HepG2 (cell line): Measurements from ENCODE around the gene HTR7. TPM values are rescaled to one million over a fixed set of nuclear protein-coding genes. Genes with fewer than 3 reads are reported as not detected.

ENCODE experiments used
- ATAC-seq: fragments of 200-7000 bp; cut with Tn5 transposase; 3 replicates; pipeline ENCODE4 v1.9.1; 2020; ENCODE audit warnings: mild to moderate bottlenecking, moderate library complexity
- BruUV-seq: library from RNA; stranded (reverse); fragments of 400-500 nt; replicated peaks from 2 replicates; lab custom pipeline; 2021; lab: Mats Ljungman, UMichigan
- CTCF ChIA-PET: fragments of 300-600 bp; formaldehyde crosslinking; extraction: SDS; loops from one replicate; lab custom pipeline; 2021; ENCODE audit warnings: low total read pairs, inconsistent platforms, low intra/inter-chr PET ratio; lab: Yijun Ruan, JAX
- POLR2A ChIA-PET: fragments of 350-600 bp; sonication (Branson Sonifier 250); formaldehyde crosslinking; loops from one replicate; lab custom pipeline; 2020; ENCODE audit warnings: antibody characterized with exemption, inconsistent platforms; lab: Yijun Ruan, JAX
- DNase-seq: peaks from one replicate; pipeline ENCODE4 v3.0.0-alpha.2; 2015; ENCODE audit warnings: low spot score
- FAIRE-seq: peaks from 3 replicates; lab custom pipeline; 2011; peaks lifted over from hg19 to GRCh38; lab: Jason Lieb, UNC
- H2AFZ ChIP-seq: one replicate; pipeline ENCODE4 v1.6.1; 2011; ENCODE audit warnings: low read length, inconsistent platforms
- H3K27ac ChIP-seq: fragments of 300-600 bp; 3 replicates; pipeline ENCODE4 v1.8.0; 2011; ENCODE audit warnings: mixed run types, mild to moderate bottlenecking, mixed read lengths, low read length, inconsistent platforms; ENCODE audit not compliant: insufficient read depth; ENCODE audit errors: extremely low read length
- H3K27me3 ChIP-seq, 2 experiments: fragments of 200-600 bp in 1 of 2; 2 replicates in 1 of 2; 3 replicates in 1 of 2; pipeline versions ENCODE4 v1.6.0 to v1.8.0; 2011; ENCODE audit warnings: low read length in 2 of 2, mild to moderate bottlenecking in 2 of 2, moderate library complexity in 2 of 2, inconsistent platforms in 1 of 2; ENCODE audit not compliant: insufficient read depth in 2 of 2, control insufficient read depth in 1 of 2
- H3K36me3 ChIP-seq, 2 experiments: fragments of 200-600 bp in 1 of 2; replicated peaks in 1 of 2; 2 replicates in 1 of 2; 3 replicates in 1 of 2; pipeline versions ENCODE4 v1.5.1 to v1.8.0; 2011; ENCODE audit warnings: low read length in 2 of 2, inconsistent platforms in 1 of 2; ENCODE audit not compliant: insufficient read depth in 2 of 2, control insufficient read depth in 1 of 2
- H3K4me1 ChIP-seq: 2 replicates; pipeline ENCODE4 v1.5.1; 2012; ENCODE audit warnings: low read length, inconsistent platforms; ENCODE audit not compliant: insufficient read depth
- H3K4me2 ChIP-seq: 2 replicates; pipeline ENCODE4 v1.6.0; 2011; ENCODE audit warnings: low read depth, low read length, inconsistent platforms
- H3K4me3 ChIP-seq, 3 experiments: fragments of 200-600 bp in 1 of 3; sonication (generic), shearing (Covaris generic) in 1 of 3; replicated peaks in 1 of 3; 2 replicates each; pipeline ENCODE4 v1.5.1; 2011 to 2016; ENCODE audit warnings: low read length in 3 of 3, inconsistent platforms in 2 of 3, low read depth in 2 of 3, mild to moderate bottlenecking in 2 of 3, control low read depth in 1 of 3, mixed read lengths in 1 of 3; ENCODE audit not compliant: insufficient read depth in 1 of 3
- H3K79me2 ChIP-seq: one replicate; pipeline ENCODE4 v1.6.1; 2011; ENCODE audit warnings: low read length, inconsistent platforms; ENCODE audit not compliant: insufficient read depth
- H3K9ac ChIP-seq: 2 replicates; pipeline ENCODE4 v1.6.0; 2011; ENCODE audit warnings: mild to moderate bottlenecking, low read depth, low read length, inconsistent platforms; ENCODE audit not compliant: insufficient read depth
- H3K9me3 ChIP-seq: 2 replicates; pipeline ENCODE4 v1.5.1; 2012; ENCODE audit warnings: mild to moderate bottlenecking, low read length
- H4K20me1 ChIP-seq: 2 replicates; pipeline ENCODE4 v1.6.0; 2011; ENCODE audit warnings: inconsistent platforms, mild to moderate bottlenecking, low read length, moderate library complexity; ENCODE audit not compliant: insufficient read depth
- CREB1 ChIP-seq, 2 experiments: fragments of 450-650 bp in 1 of 2; IDR thresholded peaks; 2 replicates each; pipeline ENCODE4 v1.6.1; 2016 to 2017; ENCODE audit warnings: control low read depth in 1 of 2, mild to moderate bottlenecking in 1 of 2, missing compliant biosample characterization in 1 of 2, missing genetic modification characterization in 1 of 2
- ZNF431 ChIP-seq: sonication (generic); formaldehyde crosslinking; IDR thresholded peaks from 2 replicates; pipeline ENCODE4 v1.9.0; 2022; ENCODE audit warnings: missing genetic modification reagents, low read depth, mild to moderate bottlenecking, borderline replicate concordance
- ZNF768 ChIP-seq: sonication (generic); formaldehyde crosslinking; IDR thresholded peaks from 2 replicates; pipeline ENCODE4 v1.4.0; 2020; ENCODE audit warnings: missing genetic modification reagents
- WGBS: methylation state at CpG from one replicate; pipeline ENCODE4 v1.1.6; 2017; ENCODE audit warnings: low lambda C conversion rate; 5-methylcytosine and 5-hydroxymethylcytosine counted together
- in situ Hi-C: cut with HindIII; loops from 2 replicates; pipeline ENCODE4 v1.10.0; 2017; ENCODE audit warnings: low pct_unique_long_range_greater_than_20kb; ENCODE audit not compliant: extremely low pct_ligation_motif_present
- intact Hi-C: fragments of 100-400 bp; cut with micrococcal nuclease; formaldehyde crosslinking; loops from one replicate; pipeline ENCODE4 v1.10.0; 2022; ENCODE audit not compliant: unreplicated experiment
- polyA plus RNA-seq, 8 experiments: library from polyadenylated mRNA; depleted of rRNA in 3 of 8; stranded (reverse) in 7 of 8; unstranded in 1 of 8; fragments of >200 nt; fragmentation: Illumina TruSeq in 4 of 8; extraction: Trizol in 4 of 8; gene quantifications; 2 replicates each; pipeline versions ENCODE4 v1.2.1 to v1.2.3, GENCODE V29; 2011 to 2016; ENCODE audit warnings: low read depth in 4 of 8, missing spikeins in 1 of 8, mixed read lengths in 1 of 8; ENCODE audit not compliant: insufficient read depth in 1 of 8
- total RNA-seq, 5 experiments: library from RNA; depleted of rRNA; stranded (reverse); fragments of >200 nt; fragmentation: Illumina TruSeq; extraction: Trizol; gene quantifications; 2 replicates each; pipeline ENCODE4 v1.2.3, GENCODE V29; 2016; ENCODE audit warnings: low read depth in 1 of 5
- TF ChIP-seq, protein P1 (sequence below): sonication (generic); formaldehyde crosslinking; IDR thresholded peaks from 2 replicates; pipeline ENCODE4 v1.4.0; 2020; ENCODE audit warnings: missing genetic modification reagents
- TF ChIP-seq, protein P2 (sequence below), 2 experiments: sonication (generic) in 1 of 2; formaldehyde crosslinking in 1 of 2; IDR thresholded peaks; 2 replicates each; pipeline versions ENCODE4 v1.4.0 to v1.6.1; 2016 to 2020; ENCODE audit warnings: borderline replicate concordance in 1 of 2, low read depth in 1 of 2, mild to moderate bottlenecking in 1 of 2, missing genetic modification reagents in 1 of 2
- TF ChIP-seq, protein P3 (sequence below): sonication (generic); formaldehyde crosslinking; IDR thresholded peaks from 2 replicates; pipeline ENCODE4 v1.5.0; 2020; ENCODE audit warnings: missing genetic modification reagents
- TF ChIP-seq, protein P4 (sequence below): sonication (generic); formaldehyde crosslinking; IDR thresholded peaks from 2 replicates; pipeline ENCODE4 v1.5.0; 2020; ENCODE audit warnings: mild to moderate bottlenecking, missing genetic modification reagents

Gene HTR7
- total and polyA plus RNA-seq, 2 of the 13 experiments (the other 11 are each of a cell fraction or from before 2014, with no cell fraction given): 0.04 TPM; not detected in 1

DNA sequence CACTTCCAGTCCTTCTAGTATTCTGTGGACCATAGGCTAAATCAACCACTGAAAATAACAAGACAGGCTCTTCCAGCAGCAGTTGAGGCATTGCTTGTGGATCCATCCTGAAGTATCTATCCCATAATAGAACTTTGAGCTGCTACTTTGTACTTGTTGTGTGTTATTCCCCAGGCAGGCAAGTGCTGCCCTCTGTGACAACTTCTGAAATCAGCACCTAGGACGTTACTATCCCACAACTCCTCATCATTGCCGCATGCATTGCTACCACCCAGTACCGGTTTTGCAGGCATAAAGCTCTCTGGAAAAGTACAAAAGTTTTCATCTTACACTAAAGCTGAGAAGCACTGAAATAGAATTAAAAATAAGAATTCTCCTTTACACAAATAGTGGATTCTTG, 145.3 kb downstream of the HTR7 start:
- no peak overlapping the region for H3K4me3 ChIP-seq
- POLR2A ChIA-PET: no interaction called here
- in situ Hi-C loops: no loop called here
- ATAC-seq (no peak), DNase-seq (no peak), FAIRE-seq (no peak)
- H4K20me1 ChIP-seq: no peaks in the 10 kb centered on the region
- H3K9ac ChIP-seq: no peak overlapping the region
- H3K9me3 ChIP-seq: no peaks in the 10 kb centered on the region
- H3K36me3 ChIP-seq: no peaks in the 10 kb centered on the region
- H3K27ac ChIP-seq: no peak overlapping the region
- WGBS: 8% methylated on average over 3 of the region's 3 CpGs
- intact Hi-C loops: no loop called here
- no peak overlapping the region for H2AFZ ChIP-seq
- no TSS peak for BruUV-seq
- H3K27me3 ChIP-seq: no peaks in the 10 kb centered on the region
- H3K4me1 ChIP-seq: no peaks in the 10 kb centered on the region
- CTCF ChIA-PET: no interaction called here
- H3K79me2 ChIP-seq: no peaks in the 10 kb centered on the region
- no peak overlapping the region for H3K4me2 ChIP-seq
- TF ChIP-seq, protein P1, sequence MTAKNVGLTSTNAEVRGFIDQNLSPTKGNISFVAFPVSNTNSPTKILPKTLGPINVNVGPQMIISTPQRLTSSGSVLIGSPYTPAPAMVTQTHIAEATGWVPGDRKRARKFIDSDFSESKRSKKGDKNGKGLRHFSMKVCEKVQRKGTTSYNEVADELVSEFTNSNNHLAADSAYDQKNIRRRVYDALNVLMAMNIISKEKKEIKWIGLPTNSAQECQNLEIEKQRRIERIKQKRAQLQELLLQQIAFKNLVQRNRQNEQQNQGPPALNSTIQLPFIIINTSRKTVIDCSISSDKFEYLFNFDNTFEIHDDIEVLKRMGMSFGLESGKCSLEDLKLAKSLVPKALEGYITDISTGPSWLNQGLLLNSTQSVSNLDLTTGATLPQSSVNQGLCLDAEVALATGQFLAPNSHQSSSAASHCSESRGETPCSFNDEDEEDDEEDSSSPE: no peak
- TF ChIP-seq CREB1 (IDR thresholded peaks at IDR 0.05) (no peak), CREB1 (CRISPR knock-in tag; IDR thresholded peaks at IDR 0.05) (no peak), ZNF431 (CRISPR knock-in tag) (no peak), ZNF768 (CRISPR knock-in tag) (no peak)
- TF ChIP-seq, protein P2, sequence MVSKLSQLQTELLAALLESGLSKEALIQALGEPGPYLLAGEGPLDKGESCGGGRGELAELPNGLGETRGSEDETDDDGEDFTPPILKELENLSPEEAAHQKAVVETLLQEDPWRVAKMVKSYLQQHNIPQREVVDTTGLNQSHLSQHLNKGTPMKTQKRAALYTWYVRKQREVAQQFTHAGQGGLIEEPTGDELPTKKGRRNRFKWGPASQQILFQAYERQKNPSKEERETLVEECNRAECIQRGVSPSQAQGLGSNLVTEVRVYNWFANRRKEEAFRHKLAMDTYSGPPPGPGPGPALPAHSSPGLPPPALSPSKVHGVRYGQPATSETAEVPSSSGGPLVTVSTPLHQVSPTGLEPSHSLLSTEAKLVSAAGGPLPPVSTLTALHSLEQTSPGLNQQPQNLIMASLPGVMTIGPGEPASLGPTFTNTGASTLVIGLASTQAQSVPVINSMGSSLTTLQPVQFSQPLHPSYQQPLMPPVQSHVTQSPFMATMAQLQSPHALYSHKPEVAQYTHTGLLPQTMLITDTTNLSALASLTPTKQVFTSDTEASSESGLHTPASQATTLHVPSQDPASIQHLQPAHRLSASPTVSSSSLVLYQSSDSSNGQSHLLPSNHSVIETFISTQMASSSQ (IDR thresholded peaks at IDR 0.05; ENCODE audit: low read depth): no peak
- TF ChIP-seq, protein P2 (CRISPR knock-in tag; IDR thresholded peaks at IDR 0.05; ENCODE audit: borderline replicate concordance): no peak
- TF ChIP-seq, protein P3, sequence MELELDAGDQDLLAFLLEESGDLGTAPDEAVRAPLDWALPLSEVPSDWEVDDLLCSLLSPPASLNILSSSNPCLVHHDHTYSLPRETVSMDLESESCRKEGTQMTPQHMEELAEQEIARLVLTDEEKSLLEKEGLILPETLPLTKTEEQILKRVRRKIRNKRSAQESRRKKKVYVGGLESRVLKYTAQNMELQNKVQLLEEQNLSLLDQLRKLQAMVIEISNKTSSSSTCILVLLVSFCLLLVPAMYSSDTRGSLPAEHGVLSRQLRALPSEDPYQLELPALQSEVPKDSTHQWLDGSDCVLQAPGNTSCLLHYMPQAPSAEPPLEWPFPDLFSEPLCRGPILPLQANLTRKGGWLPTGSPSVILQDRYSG (CRISPR knock-in tag): no peak
- TF ChIP-seq, protein P4, sequence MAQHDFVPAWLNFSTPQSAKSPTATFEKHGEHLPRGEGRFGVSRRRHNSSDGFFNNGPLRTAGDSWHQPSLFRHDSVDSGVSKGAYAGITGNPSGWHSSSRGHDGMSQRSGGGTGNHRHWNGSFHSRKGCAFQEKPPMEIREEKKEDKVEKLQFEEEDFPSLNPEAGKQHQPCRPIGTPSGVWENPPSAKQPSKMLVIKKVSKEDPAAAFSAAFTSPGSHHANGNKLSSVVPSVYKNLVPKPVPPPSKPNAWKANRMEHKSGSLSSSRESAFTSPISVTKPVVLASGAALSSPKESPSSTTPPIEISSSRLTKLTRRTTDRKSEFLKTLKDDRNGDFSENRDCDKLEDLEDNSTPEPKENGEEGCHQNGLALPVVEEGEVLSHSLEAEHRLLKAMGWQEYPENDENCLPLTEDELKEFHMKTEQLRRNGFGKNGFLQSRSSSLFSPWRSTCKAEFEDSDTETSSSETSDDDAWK: no peak
